ENCODE results near the gene ACTC1. TPM values are rescaled to one million over a fixed set of nuclear protein-coding genes. Genes with fewer than 3 reads are reported as not detected.

ACTC1 gene
- total and polyA plus RNA-seq, 10 of the 15 experiments (the other 5 are each of a cell fraction or from before 2014, with no cell fraction given), result 1.6 TPM; not detected in 9

GRCh38 chr15:34802803-34803750 is 7.7 kb upstream of the ACTC1 start:
- SMC1A ChIA-PET (ENCODE audit: uncharacterized antibody, unreplicated experiment), result no interaction called here
- Histone ChIP-seq H3K4me1 (ENCODE audit: control insufficient read depth, insufficient read depth, low read length) (no peaks in the 10 kb centered on the region), H3K27ac (ENCODE audit: control insufficient read depth, insufficient read depth) (no peak overlapping the region), H2AFZ (ENCODE audit: control insufficient read depth, low read depth, low read length) (no peak overlapping the region), H3K79me2 (ENCODE audit: control insufficient read depth, insufficient read depth, low read length) (no peaks in the 10 kb centered on the region), H3K9ac (ENCODE audit: control insufficient read depth, insufficient read depth, low read length) (no peak overlapping the region), H3K27me3 (replicated peaks in 1 of 2; ENCODE audit: control insufficient read depth in 2 of 2, insufficient read depth in 2 of 2, low read length in 1 of 2) (peaks cover 0 to 2% of the 10 kb centered on the region in 2 experiments; a peak in 2 of 4 replicates), H3K36me3 (ENCODE audit: control insufficient read depth in 2 of 2, insufficient read depth in 2 of 2, low read length in 1 of 2) (no peaks in the 10 kb centered on the region), H4K20me1 (ENCODE audit: control insufficient read depth, insufficient read depth) (no peaks in the 10 kb centered on the region), H3K4me2 (ENCODE audit: control insufficient read depth, insufficient read depth) (no peak overlapping the region), H3K4me3 (no peak overlapping the region), H3K9me3 (replicated peaks; ENCODE audit: control insufficient read depth, insufficient read depth, low read length) (no peaks in the 10 kb centered on the region; the same call in 2 of the 3 replicates)
- RAD21 ChIA-PET (ENCODE audit: unreplicated experiment), result no interaction called here
- POLR2A ChIA-PET, result no interaction called here
- WGBS (ENCODE audit: insufficient coverage, insufficient replicate concordance, low lambda C conversion rate, missing lambda C conversion rate), result 46% methylated on average over 7 of the region's 7 CpGs
- in situ Hi-C loops (cut with MboI) (no loop called here), intact Hi-C loops (cut with micrococcal nuclease; ENCODE audit: unreplicated experiment) (no loop called here)
- CTCF ChIA-PET, result interaction anchor here (0.6 kb wide), 1 partner anchor 730 kb away, joined by 3 read pairs; no protein-coding TSS in a partner anchor
- ATAC-seq (no peak), FAIRE-seq (no peak), DNase-seq (ENCODE audit: low read depth, low spot score) (no peak)
- no TSS peak for BruUV-seq (replicated peaks)
- no peak for TF ChIP-seq SREBF2 (IDR thresholded peaks at IDR 0.05; ENCODE audit: low read length)
- TF ChIP-seq EZH2 (IDR thresholded peaks at IDR 0.05; ENCODE audit: borderline replicate concordance, control insufficient read depth, low read depth, low read length), result no peak
- no peak for TF ChIP-seq BCL11A (IDR thresholded peaks at IDR 0.05; ENCODE audit: low read depth, low read length)
- TF ChIP-seq ETV6 (conservative IDR thresholded peaks at IDR 0.05 in 1 of 2, IDR thresholded peaks at IDR 0.05 in 1 of 2; ENCODE audit: borderline replicate concordance in 1 of 2, low read depth in 1 of 2), result no peak
- TF ChIP-seq EED (IDR thresholded peaks at IDR 0.05; ENCODE audit: low read depth), result no peak
- no peak for TF ChIP-seq ATF3 (IDR thresholded peaks at IDR 0.05; ENCODE audit: borderline replicate concordance, extremely low read depth, low read depth, low read length)
- TF ChIP-seq ZNF217 (IDR thresholded peaks at IDR 0.05), result no peak
- TF ChIP-seq RAD51 (IDR thresholded peaks at IDR 0.05), result no peak
- TF ChIP-seq POLR2AphosphoS2 (IDR thresholded peaks at IDR 0.05; ENCODE audit: low read depth, low read length), result no peak
- no peak for TF ChIP-seq NKRF (conservative IDR thresholded peaks at IDR 0.05)
- TF ChIP-seq ZNF687 (IDR thresholded peaks at IDR 0.05), result no peak
- no peak for TF ChIP-seq ZSCAN29 (IDR thresholded peaks at IDR 0.05)
- TF ChIP-seq MEF2B (IDR thresholded peaks at IDR 0.05; ENCODE audit: partially characterized antibody, poor library complexity, severe bottlenecking), result no peak
- no peak for TF ChIP-seq POLR2A (IDR thresholded peaks at IDR 0.05; ENCODE audit: low read depth, low read length)
- TF ChIP-seq RELB (IDR thresholded peaks at IDR 0.05; ENCODE audit: low read depth), result no peak

Data from GM12878 (cell line).